Kidney (tissue), 14 donors: ENCODE measurements around the gene FHOD3. TPM values are rescaled to one million over a fixed set of nuclear protein-coding genes. Genes with fewer than 3 reads are reported as not detected.

Experiments used
- DNase-seq, 5 donors: peaks; one replicate each; pipeline ENCODE4 v3.0.0-alpha.2; 2013 to 2020
- FAIRE-seq: peaks from 2 replicates; lab custom pipeline; 2012; peaks lifted over from hg19 to GRCh38; lab: Jason Lieb, UNC
- H3K27ac ChIP-seq, 2 donors: one replicate each; pipeline ENCODE4 v1.7.0; 2013; ENCODE audit warnings: low read depth in 2 of 2, low read length in 2 of 2, inconsistent platforms in 1 of 2
- H3K27me3 ChIP-seq: one replicate; pipeline ENCODE4 v1.7.1; 2013; ENCODE audit warnings: low read length, inconsistent platforms; ENCODE audit not compliant: control insufficient read depth, insufficient read depth
- H3K36me3 ChIP-seq, 3 donors: one replicate each; pipeline versions ENCODE4 v1.7.0 to v1.7.1; 2013; ENCODE audit warnings: low read length in 3 of 3, control low read depth in 1 of 3, inconsistent platforms in 1 of 3; ENCODE audit not compliant: insufficient read depth in 3 of 3, control insufficient read depth in 2 of 3
- H3K4me1 ChIP-seq, 3 donors: one replicate each; pipeline versions ENCODE4 v1.7.0 to v1.7.1; 2013; ENCODE audit warnings: low read length in 3 of 3, inconsistent platforms in 1 of 3, low read depth in 1 of 3; ENCODE audit not compliant: control insufficient read depth in 2 of 3, insufficient read depth in 2 of 3
- H3K4me3 ChIP-seq, 3 donors: one replicate each; pipeline versions ENCODE4 v1.7.0 to v1.8.1; 2013; ENCODE audit warnings: low read length in 3 of 3, control low read depth in 1 of 3, inconsistent platforms in 1 of 3
- H3K9ac ChIP-seq, 3 donors: one replicate each; pipeline versions ENCODE4 v1.7.0 to v1.7.1; 2013; ENCODE audit warnings: low read length in 3 of 3, control low read depth in 1 of 3, inconsistent platforms in 1 of 3
- H3K9me3 ChIP-seq, 3 donors: one replicate each; pipeline versions ENCODE4 v1.7.0 to v1.7.1; 2013; ENCODE audit warnings: low read length in 3 of 3, control low read depth in 1 of 3, inconsistent platforms in 1 of 3; ENCODE audit not compliant: control insufficient read depth in 2 of 3, insufficient read depth in 1 of 3
- intact Hi-C: fragments of 100-400 bp; cut with DNase I; formaldehyde crosslinking; loops from one replicate; pipeline ENCODE4 v1.11.1; 2022
- polyA plus RNA-seq: library from polyadenylated mRNA; stranded (reverse); fragments of 350-450 nt; fragmentation: Illumina TruSeq; extraction: RNeasy Lipid Tissue Mini Kit (QIAGEN cat#74804); gene quantifications from one replicate; pipeline ENCODE4 v1.2.3, GENCODE V29; 2014; ENCODE audit warnings: low read depth, low replicate concordance; ENCODE audit not compliant: insufficient read depth
- total RNA-seq: library from RNA; stranded (reverse); fragmentation: NEBNext Ultra II Directional; extraction: Animal tissue kit (Norgen Biotek cat#: 25700); gene quantifications from one replicate; pipeline ENCODE4 v1.2.1, GENCODE V29; 2021
- TF ChIP-seq, protein P1 (sequence below): IDR thresholded peaks from 3 replicates; pipeline ENCODE4 v1.5.1; 2012; ENCODE audit warnings: mild to moderate bottlenecking, moderate library complexity, borderline replicate concordance; ENCODE audit not compliant: insufficient read depth; ENCODE audit errors: extremely low read depth
- donor health status: control.
- donor health status: control.
- donor health status: control.
- donor health status: control.
- donor health status: control.
- donor health status: DM: yes; HTN: yes; CAD: no.
- donor health status: Normal renal cell carcinoma (clear cell type).

FHOD3 gene
- total and polyA plus RNA-seq, 2 donors from 2014 or later = 21.5 to 28.0 TPM

DNA sequence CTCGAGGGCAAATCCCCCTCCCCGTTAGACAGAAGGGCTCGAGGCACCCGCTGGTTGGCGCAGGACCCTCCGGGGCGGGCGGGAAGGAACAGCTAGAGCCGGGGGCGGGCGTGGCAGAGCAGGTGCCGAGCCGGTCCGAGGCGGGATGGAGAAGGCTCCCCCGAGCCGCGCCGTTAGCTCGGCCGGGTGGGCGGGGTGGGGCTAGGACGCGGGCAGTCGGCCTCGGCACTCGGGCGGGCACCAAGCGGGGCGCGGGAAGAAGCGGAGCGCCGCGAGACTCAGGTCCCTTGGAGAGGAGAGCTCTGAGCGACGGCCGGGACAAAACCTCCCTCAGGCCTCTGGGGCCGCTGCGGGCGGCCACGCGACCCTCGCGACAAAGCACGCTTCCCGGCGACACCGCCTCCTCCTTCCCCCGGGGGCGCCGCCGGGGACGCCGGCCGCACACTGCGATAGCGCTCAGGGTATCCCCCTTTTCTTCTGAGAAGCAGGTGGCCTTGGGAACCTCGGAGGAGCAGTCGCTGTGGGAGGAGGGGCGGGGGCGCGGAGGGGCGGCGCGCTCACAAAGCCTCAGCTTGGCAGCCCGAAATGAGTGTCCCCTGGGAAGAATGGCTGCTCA lies 721 bp downstream of the FHOD3 start:
- H3K36me3 ChIP-seq = no peaks in the 10 kb centered on the region
- H3K27ac ChIP-seq = peak overlapping the region; percentile 75 to 88
- H3K4me1 ChIP-seq = peaks cover 0 to 17% (median 17%) of the 10 kb centered on the region in 3 donors
- intact Hi-C loops = no loop called here
- DNase-seq = peak; percentile 58 to 80 (median 68)
- no peak for FAIRE-seq
- H3K27me3 ChIP-seq = no peaks in the 10 kb centered on the region
- H3K9me3 ChIP-seq = no peaks in the 10 kb centered on the region
- peak overlapping the region in 2 of 3 donors; percentile 8 to 66 for H3K9ac ChIP-seq
- H3K4me3 ChIP-seq = peak overlapping the region in 2 of 3 donors; percentile 45 to 65
- TF ChIP-seq, protein P1, sequence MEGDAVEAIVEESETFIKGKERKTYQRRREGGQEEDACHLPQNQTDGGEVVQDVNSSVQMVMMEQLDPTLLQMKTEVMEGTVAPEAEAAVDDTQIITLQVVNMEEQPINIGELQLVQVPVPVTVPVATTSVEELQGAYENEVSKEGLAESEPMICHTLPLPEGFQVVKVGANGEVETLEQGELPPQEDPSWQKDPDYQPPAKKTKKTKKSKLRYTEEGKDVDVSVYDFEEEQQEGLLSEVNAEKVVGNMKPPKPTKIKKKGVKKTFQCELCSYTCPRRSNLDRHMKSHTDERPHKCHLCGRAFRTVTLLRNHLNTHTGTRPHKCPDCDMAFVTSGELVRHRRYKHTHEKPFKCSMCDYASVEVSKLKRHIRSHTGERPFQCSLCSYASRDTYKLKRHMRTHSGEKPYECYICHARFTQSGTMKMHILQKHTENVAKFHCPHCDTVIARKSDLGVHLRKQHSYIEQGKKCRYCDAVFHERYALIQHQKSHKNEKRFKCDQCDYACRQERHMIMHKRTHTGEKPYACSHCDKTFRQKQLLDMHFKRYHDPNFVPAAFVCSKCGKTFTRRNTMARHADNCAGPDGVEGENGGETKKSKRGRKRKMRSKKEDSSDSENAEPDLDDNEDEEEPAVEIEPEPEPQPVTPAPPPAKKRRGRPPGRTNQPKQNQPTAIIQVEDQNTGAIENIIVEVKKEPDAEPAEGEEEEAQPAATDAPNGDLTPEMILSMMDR = no peak

DNA sequence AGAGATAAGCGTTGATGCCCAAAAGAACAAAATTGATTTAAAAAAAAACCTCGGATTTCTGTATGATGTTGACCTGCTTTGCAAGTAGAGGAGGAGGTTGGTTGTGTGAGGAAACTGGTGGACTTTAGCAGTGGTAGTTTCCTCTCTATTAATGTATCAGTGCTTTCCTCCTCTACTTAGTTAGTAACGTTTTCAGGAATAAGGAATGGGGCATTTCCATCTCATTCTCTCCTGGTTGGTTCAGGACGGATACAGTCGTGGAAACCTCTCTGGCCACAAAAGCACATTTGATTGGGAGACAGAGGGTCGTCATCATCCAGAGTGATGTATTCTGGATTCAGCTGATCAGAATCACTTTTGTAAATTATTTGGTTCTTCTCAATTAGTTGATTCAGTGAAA lies 1.5 kb downstream of the FHOD3 start:
- DNase-seq (no peak), FAIRE-seq (no peak)
- Histone ChIP-seq H3K27ac (peak overlapping the region; percentile 45 to 48), H3K4me1 (peaks cover 0 to 23% (median 18%) of the 10 kb centered on the region in 3 donors), H3K9ac (peak overlapping the region in 1 of 3 donors; percentile 48), H3K27me3 (no peaks in the 10 kb centered on the region), H3K4me3 (peak overlapping the region; percentile 21 to 65 (median 35)), H3K9me3 (no peaks in the 10 kb centered on the region), H3K36me3 (no peaks in the 10 kb centered on the region)
- TF ChIP-seq, protein P1 = no peak
- intact Hi-C loops = no loop called here

DNA sequence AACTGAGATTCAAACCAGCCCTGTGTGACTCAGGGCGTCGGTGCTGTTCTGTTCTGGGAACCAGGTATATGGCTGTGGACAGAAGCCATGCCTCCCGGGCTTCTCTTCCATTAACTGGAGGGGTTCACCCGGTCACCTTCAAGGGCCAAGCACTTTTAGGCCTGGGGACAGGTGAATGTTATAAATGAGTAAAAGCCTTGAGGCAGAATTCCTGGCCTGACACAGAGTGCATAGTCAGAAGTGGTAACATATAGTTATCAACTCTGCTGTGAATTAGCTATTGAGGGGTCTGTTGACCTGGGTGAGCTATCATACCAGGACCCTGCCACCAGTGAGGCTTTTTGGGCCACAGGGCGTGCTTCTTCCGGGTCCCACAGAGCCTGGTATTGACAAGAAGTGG lies 2.7 kb downstream of the FHOD3 start:
- peak overlapping the region in 1 of 3 donors; percentile 65 for H3K4me3 ChIP-seq
- DNase-seq = peak in 1 of 5 donors; percentile 20
- FAIRE-seq = no peak
- TF ChIP-seq, protein P1 = no peak
- no peaks in the 10 kb centered on the region for H3K9me3 ChIP-seq
- peaks cover 0 to 23% (median 18%) of the 10 kb centered on the region in 3 donors for H3K4me1 ChIP-seq
- no peaks in the 10 kb centered on the region for H3K36me3 ChIP-seq
- H3K9ac ChIP-seq = peak overlapping the region in 1 of 3 donors; percentile 48
- H3K27me3 ChIP-seq = no peaks in the 10 kb centered on the region
- peak overlapping the region; percentile 48 to 61 for H3K27ac ChIP-seq
- intact Hi-C loops = no loop called here
